ENCODE results near the gene FOXJ3.

FOXJ3 gene

GRCh38 chr1:42144711-42145388 is 190.2 kb downstream of the FOXJ3 start:
- no peak for DNase-seq (ENCODE audit: low spot score)

- DNase-seq (ENCODE audit: low spot score): no peak
These were observed 190.9 kb downstream of the FOXJ3 start for GRCh38 chr1:42143896-42144710.

GRCh38 chr1:42142894-42143675 is 191.9 kb downstream of the FOXJ3 start:
- no peak for DNase-seq (ENCODE audit: low spot score)

DNA sequence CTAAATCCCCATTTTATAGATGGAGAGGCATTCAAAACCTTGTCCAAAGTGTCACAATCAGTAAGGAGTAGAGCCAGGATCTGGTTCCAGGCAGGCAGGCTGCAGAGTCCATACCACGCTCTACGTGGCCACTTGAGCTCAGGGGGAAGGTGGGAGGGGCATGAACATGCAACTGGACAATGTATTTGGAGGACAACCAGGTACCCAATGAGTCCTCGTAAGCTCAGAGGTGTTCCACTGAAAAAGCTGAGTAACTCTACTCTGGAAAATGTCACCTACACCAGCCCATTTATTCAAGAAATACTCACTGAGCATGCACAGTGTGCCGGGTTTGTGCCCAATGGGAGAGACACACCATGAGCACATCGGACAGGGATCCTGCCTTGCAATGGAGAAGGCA is 193.1 kb downstream of the FOXJ3 start:
- no peak for DNase-seq (ENCODE audit: low spot score)

GRCh38 chr1:42140191-42140590 is 194.8 kb downstream of the FOXJ3 start:
- DNase-seq (ENCODE audit: low spot score): no peak

DNA sequence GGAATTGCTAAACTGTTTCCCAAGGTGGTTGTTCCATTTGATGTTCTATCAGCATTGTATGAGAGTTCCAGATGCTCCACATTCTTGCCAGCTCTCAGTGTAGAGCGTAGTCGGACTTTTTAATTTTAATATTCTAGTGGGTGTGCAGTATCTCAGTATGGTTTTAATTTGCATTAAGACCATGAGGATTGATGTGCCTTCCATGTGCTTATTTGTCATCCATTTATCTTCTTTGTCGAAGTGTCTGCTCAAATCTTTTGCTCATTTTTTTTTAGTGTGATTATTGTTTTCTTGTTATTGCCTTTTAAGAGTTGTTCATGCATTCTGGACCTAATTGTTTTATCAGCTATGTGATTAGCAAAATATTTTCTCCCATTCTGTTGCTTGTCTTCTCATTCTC is 195.6 kb downstream of the FOXJ3 start:
- no peak for DNase-seq (ENCODE audit: low spot score)

GRCh38 chr1:42138586-42138985 is 196.4 kb downstream of the FOXJ3 start:
- DNase-seq (ENCODE audit: low spot score): no peak

GRCh38 chr1:42137766-42138165 is 197.3 kb downstream of the FOXJ3 start:
- DNase-seq (ENCODE audit: low spot score): no peak

- DNase-seq (ENCODE audit: low spot score): no peak
These were observed 198.6 kb downstream of the FOXJ3 start for GRCh38 chr1:42136466-42136865.

DNA sequence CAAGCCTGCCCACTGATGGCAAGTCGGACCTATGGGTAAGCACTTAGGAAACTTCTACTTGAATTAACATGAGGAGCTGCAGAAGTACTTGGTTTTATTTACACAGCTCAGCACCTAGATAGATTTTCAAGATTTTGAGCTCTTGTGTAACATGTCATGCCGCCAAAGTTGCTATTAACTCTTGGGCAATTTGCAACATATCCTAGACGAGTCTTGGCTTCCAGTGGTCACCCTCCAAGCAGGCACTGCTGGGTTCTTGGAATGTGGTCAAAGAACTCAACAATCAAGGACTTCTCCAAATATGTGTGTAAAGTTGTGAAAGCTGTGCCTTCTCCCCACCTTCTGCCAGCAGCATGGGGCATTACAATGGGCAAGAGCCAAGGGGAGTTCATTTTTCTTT is 199.6 kb downstream of the FOXJ3 start:
- DNase-seq (ENCODE audit: low spot score): no peak

- no peak for DNase-seq (ENCODE audit: low spot score)
These were observed 201.1 kb downstream of the FOXJ3 start for GRCh38 chr1:42133809-42134526.

DNA sequence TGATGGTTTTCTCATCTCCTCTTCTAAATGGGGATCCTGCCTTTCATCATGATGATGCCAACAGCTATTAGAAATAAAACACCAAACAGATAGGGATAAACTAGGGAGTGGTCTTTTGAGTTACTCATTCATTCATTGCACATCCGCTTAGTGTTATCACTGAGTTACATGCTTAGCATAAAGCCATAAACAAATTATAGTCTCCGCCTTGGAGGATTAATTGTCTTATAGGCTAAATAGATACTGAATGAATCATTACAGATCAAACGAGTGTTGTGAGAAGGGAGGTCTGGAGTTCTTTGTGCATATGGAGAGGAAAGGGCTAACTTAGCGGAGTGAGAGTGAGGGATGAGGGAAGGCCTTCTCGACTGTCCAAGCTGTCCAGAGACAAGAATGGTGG is 201.6 kb downstream of the FOXJ3 start:
- no peak for DNase-seq (ENCODE audit: low spot score)

- no peak for DNase-seq (ENCODE audit: low spot score)
These were observed 204.9 kb downstream of the FOXJ3 start for GRCh38 chr1:42130061-42130660.

- DNase-seq (ENCODE audit: low spot score): no peak
These were observed 206.1 kb downstream of the FOXJ3 start for GRCh38 chr1:42128964-42129363.

DNA sequence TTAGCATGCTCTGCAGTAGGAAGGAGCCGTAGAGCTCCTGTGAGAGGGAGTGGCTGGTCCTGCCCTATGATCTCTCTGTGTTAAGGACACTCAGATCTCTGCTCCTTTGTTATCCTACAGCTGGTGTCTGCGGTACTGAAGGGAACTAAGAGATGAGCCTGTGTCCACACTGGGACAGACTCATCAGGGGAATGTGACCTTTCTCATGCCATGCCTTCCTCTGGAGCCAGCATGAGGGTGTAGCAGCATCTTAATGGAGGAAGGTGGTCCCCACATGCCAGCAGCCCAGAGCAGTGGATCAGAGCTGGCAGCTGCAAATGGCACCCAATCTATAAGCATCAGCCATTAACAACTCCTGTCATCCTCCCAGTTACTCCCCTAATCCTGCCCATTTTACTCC is 206.5 kb downstream of the FOXJ3 start:
- DNase-seq (ENCODE audit: low spot score): no peak

- no peak for DNase-seq (ENCODE audit: low spot score)
These were observed 207.3 kb downstream of the FOXJ3 start for GRCh38 chr1:42127767-42128166.

Measured in globus pallidus (tissue), 1 donor.